GM21360 (cell line): ENCODE results near the gene MFRP.

Experiments
- ATAC-seq: cut with Tn5 transposase; IDR thresholded peaks from one replicate; pipeline ENCODE4 v1.9.1; 2021; ENCODE audit warnings: mild to moderate bottlenecking, moderate library complexity; ENCODE audit not compliant: unreplicated experiment

MFRP gene

DNA sequence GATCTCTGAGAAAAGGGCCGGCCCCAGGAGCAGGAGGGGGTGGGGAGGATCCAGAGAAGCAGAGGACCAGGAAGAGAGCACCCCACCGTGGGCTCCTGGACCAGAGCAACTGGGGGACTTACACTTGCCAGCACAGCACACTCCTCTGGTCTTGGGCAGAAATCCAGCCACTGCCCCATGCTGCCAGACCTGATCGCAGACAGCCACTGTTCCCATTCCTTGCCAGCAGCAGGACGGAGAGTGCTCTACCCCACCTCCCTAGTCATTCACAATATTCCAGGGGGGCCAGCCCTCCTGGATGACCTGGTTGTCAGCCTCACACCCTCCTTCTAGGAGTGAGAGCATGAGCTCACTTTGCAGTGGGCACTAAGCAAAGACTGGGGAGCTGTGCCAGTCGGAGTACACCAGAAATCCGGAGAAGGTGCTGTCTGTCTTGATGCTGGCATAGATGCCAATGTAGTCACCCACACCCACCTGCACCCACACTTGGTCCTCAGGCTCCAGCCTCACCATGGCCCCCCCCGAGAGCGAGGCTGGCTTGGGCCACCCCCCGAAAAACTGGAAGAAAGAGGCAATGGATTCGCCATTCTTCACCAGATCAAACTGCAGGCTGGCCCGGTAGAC, 7.4 kb downstream of the MFRP start:
- ATAC-seq, result no peak

DNA sequence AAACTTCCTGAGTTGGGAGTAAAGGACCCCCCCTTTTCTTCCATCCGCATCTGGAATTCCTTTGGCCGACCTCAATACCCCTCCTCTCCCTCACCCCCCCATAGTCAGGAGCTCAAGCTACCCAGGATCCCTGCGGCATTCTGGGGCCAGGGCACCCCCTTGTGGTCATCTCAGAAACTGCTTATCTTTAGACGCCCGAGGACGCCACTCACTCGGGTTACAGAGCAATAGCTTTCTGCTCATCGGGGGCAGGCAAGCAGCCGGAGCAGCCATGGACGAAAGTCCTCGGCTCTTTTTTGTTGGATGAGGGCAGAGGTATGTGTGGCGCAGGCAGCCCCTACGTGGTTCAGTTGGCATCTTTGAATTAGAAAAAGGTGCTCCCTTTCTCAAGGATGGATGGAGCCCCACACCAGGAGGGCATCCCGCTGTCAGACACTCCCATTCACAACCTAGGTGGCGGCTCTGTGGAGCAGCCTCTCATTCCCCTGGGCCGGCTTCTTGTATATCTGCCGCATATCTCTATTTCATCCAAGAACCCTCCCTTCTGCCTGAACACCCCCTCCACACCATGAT, 8.1 kb downstream of the MFRP start:
- ATAC-seq, result no peak

DNA sequence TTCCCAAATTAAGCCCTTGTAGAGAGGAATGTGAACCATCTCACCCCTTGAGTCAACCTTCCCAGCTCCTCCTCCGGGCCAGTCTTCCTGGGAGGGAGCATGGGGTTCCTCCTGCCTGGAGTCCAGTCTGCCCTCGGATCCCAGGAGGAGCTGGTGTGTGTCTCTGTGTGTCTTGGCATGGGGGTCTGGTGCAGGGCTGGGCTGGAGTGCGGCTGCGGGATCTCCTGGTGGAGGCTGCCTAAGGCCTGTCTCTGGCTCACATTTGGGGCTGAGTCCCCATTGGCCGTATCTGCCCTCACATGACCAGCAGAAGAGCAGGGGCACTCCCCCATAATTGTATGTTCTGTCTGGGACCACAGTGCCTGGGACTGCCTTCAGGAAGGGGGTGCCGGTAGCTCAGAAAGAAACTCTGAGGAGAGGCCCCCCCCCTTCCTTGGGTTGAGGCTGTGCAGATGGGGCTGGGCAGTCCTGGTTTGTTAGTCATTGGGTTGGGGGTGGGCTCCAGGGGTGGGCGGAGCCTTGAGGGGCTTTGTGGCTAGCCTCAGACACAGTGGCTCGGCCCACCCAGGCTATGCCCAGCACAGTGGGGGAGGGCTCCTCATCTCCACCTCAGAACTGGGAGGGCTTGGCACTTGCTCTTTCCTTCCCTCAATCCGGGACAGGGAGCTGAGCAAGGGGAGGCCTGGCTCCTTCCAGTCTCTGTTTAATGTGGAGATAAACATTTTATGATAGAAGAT, 8.8 kb downstream of the MFRP start:
- ATAC-seq, result no peak

DNA sequence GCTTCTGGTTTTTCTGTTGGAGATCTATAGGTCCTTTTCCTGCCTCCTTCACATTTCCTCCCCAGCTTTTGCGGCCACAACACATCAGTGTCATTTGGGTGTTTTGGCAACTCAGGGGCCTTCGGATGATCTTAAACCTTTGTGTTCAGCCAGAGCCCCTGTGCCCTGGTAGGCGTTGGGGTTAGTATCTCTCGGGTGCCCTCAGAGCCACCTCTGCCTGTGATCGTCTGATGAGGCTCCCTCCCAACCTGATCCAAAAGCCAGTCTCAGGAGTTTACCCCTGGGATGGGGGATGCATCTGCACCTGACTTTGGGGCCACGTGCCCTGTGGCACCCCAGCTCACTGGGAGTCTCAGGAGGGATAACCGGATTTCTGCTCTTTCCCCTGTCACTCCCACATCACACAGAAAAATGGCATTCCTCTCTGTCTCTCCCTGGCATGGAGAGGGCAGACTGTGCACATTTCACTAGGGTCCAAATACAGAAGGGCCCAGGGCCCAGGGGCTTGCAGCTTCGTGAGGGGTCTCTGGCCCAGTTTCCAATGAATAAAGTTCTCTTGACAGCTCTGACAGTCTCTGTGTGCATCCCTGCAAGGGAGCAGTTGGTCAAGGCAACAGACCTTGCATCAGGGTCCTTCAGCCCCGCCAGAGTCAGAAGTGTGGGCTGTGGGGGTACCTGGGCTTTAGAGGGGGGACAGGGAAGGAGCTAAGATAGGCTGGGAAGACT, 9.6 kb downstream of the MFRP start:
- ATAC-seq, result no peak

DNA sequence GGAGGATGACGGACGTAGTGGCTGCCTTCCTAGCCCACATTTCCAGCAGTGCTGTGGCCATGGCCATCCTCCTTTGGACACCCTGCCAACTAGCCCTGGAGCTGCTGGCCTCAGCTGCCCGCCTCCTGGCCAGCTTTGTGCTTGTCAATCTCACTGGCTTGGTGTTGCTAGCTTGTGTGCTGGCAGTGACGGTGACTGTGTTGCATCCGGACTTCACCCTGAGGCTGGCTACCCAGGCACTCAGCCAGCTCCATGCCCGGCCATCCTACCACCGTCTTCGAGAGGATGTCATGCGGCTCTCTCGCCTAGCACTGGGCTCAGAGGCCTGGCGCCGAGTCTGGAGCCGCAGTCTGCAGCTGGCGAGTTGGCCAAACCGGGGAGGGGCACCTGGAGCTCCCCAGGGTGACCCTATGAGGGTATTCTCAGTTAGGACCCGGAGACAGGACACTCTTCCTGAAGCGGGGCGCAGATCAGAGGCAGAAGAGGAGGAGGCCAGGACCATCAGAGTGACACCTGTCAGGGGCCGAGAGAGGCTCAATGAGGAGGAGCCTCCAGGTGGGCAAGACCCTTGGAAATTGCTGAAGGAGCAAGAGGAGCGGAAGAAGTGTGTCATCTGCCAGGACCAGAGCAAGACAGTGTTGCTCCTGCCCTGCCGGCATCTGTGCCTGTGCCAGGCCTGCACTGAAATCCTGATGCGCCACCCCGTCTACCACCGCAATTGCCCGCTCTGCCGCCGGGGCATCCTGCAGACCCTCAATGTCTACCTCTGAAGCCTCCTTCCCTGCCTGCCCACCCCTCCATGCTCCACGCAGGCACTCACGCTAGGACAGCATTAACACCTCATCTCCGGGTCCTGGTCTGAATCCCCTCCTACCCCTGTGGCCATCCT, 10.6 kb downstream of the MFRP start:
- no peak for ATAC-seq

DNA sequence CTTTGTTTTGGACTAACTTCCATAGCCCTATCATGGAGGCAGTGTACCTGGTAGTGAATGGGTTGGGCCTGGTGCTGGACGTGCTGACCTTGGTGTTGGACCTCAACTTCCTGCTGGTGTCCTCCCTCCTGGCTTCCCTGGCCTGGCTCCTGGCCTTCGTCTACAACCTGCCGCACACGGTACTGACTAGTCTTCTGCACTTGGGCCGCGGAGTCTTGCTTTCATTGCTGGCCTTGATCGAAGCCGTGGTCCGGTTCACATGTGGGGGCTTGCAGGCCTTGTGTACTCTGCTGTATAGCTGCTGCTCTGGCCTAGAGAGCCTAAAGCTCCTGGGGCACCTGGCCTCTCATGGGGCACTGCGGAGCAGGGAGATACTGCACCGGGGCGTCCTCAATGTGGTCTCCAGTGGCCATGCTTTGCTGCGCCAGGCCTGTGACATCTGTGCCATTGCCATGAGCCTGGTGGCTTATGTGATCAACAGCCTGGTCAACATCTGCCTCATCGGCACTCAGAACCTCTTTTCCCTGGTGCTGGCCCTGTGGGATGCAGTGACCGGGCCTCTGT, 11.3 kb downstream of the MFRP start:
- no peak for ATAC-seq

DNA sequence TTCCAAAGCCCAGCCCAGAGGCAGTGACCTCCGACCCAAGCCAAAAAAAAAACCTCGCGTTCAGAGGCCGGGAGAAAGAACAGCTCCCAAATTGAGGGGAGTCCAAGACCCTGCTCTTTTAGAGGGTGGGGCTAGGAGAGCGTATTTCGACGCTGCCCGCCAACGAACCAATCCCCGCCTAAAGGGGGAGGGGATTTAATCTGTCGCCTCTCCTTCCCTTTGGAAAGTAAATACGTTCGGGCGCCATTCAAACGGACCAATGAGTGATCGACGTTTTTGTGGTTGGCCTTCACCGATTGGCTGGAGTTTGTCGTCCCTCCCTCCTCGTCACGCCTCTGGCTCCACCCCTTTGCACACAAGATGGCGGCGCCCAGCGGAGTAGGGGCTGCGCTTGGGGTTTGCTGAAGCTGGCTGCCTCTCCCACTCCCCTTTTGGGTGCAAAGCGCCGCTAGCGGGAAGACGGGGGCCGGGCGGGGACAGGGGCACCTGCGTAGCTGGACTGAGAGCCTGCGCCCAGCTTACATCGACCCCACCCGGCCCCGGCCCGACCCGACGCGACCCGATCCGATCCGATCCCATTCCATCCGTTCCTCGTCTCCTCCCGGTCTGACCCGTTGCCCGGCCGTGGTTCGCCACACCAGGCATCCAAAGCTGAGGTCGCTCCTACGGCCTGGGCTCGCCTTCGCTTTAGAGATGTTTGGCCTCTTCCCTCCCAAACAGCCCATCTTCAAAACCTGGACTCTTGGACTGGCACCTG, 12.2 kb downstream of the MFRP start, which contains the start of gene RNF26:
TSS of gene RNF26 (plus strand) at position 354 of the 757 bp plus-strand sequence. CDS start 596 bp downstream, outside the sequence.
- ATAC-seq, result peak; percentile 89

DNA sequence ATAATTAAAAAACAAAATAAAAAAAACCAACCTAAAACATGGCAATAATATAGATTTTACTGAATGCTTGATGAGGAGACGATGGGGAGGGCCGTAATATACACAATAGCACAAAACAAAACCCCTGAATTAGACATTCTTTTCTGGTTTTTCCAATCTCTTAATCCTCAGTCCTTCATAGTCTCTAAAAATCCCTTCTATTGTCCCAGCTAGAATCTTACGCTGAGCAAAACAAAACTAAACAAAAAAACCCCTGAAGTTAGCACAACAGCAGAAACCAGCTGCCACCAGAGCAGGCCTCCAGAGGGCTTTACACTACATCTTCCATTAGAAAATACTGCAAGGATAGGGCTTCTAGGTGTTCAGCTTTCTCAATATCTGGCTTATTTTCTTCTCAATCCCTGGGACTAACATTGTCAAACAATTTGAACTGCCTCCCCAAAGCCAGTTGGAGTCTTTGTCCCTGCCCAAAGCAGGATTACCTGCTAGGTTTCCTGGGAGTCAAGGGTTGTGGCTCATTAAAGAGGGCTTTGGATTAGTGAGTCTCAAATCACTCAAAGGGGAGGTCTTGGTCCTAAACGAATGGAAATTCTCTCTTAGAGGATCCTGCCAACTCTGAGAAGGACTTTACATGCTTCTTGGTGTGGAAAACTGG, 14.3 kb downstream of the MFRP start:
- no peak for ATAC-seq

DNA sequence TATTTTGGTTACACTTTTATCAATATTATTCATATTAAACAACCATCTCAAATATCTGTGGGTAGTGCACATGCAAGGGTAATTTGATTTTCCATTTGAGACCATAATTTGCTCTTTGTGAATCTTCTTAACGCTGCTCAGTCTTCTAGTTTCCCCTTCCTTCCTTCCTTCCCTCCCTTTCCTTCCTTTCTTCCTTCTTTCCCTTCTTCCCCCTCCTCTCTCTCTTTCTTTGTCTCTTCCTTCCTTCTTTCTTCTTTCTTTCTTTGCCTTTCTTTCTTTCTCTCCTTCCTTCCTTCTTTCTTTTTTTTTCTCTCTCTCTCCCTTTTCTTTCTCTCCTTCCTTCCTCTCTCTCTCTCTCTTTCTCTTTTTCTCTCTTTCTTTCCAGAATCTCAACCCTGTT, 16.3 kb downstream of the MFRP start:
- no peak for ATAC-seq

DNA sequence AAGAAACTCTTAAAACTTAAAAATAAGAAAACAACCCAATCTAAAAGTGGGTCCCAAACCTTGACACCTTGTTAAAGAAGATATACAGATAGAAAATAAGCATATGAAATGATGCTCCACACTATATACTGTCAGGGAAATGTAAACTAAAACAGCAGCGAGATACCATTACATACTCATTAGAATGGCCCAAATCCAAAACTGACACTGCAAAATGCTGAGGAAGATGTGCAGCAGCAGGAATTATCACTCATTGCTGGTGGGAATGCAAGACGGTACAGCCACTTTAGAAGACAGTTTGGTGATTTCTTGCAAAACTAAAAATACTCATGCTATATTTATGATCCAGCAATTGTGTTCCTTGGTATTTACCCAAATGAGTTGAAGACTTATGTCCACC, 17.2 kb downstream of the MFRP start:
- no peak for ATAC-seq

DNA sequence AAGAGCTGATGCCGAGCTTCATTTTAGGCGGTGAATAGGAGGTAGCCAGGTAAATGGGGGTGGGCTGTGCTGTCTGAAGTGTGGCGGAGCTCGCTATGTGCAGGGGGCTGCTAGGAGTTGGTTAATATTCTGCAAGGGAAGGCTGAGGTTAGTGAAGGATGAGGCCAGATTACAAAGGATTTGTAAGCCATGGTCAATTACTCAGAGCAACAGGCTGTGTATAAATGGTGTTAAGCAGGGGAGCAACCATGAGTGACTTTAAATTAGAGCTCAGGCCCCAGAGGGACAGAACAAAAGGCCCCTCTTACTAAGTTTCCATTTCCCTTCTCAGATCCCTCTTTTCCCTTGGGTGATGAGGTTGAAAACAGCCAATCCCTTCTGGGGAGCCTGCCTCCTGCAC, 22.3 kb downstream of the MFRP start:
- ATAC-seq, result no peak

DNA sequence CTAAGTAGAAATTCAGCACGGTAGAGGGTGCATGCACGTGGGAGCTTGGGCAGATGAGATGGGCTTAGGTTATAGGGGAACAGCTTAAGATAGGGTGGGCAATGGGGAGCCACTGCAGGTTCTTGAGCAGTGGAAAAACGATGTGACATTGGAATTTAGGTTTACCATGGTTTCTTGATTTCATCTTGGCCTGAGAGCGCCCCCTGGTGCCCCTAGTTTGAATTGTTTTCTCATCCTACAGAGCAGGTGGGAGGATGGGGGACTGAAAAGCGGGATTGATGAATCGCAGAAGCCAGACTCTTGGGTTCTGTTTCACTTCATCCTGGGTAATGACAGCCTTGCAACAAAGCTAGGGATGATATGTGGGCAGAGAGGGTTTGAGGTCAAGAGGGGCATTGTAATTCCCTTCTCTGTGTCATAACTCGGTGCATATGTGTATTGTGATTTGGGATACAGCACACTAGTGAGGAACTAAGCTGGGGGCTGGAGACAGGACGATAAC, 22.9 kb downstream of the MFRP start:
- no peak for ATAC-seq

DNA sequence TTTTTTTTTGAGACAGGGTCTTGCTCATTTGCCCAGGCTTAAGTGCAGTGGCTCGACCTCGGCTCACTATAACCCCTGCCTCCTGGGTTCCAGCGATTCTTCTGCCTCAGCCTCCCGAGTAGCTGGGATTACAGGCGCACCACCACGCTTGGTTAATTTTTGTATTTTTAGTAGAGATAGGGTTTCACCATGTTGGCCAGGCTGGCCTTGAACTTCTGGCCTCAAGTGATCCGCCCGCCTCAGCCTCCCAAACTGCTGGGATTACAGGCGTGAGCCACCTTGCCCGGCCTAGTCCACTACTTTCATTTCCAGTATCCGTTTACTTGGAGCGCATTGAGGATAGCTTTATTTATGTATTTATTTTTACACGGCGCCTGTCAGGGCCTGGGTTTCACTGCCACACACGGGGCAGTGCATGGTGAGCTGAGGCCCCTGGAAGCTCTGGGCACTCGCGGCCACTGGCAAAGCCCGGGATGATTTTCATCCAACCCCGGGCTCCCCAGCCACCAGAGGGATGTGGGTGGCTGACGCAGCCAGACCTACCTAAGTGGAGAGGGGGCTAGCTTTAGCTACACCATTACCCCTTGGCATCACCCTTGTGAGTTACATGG, 23.5 kb downstream of the MFRP start:
- no peak for ATAC-seq

DNA sequence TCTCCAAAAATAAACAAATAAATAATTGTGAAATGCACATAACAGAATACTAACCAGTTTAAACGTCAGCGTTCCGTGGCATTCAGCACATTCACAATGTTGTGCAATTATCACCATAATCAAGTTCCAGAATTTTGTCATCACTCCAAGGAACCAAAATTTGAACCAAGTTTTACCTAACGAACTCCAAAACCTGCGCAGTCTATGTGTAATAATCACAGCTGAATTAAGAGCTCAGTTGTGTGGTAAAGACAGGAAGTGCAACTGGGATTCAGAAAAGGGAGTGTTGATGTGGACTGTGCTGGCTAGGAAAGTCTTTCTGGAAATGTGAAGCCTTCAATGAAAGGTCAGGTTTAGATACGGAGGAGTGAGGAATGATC, 24.2 kb downstream of the MFRP start:
- no peak for ATAC-seq

DNA sequence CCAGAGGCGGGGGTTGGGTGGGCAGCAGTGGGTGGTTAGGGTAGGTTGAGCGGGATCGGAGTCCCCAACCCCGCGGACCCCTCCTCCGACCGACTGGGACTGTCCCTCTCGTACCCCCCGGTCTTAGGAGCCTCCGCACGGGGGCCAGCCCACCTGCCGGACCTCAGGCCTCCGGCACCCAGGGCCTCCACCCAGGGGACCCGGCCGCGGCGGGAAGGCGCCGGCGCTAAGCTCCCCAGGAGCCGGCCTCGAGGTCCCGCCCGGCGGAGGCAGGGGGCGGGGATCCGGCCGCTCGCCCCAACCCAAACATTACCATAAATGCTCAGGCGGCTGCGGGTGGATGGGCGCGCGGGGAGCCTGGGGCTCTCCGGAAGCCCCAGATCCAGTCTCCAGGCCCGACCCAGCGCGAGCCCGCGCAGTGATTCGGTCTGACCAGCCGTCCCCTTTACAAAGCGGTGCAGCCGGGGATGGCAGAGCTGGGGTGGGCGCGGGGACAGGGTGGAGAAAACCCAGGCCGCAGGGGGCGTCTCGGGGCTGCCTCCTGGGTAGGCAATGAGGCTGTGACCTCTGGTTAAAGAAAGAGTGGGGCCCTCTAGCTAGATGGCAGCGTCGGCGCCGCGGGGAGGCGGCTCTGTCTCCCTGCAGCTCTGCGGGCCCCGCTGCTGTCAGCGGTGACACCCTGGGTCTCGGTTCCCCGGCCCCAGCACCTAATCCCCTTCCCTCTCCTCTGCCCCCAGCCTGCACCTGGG, 25.6 kb downstream of the MFRP start:
- no peak for ATAC-seq

DNA sequence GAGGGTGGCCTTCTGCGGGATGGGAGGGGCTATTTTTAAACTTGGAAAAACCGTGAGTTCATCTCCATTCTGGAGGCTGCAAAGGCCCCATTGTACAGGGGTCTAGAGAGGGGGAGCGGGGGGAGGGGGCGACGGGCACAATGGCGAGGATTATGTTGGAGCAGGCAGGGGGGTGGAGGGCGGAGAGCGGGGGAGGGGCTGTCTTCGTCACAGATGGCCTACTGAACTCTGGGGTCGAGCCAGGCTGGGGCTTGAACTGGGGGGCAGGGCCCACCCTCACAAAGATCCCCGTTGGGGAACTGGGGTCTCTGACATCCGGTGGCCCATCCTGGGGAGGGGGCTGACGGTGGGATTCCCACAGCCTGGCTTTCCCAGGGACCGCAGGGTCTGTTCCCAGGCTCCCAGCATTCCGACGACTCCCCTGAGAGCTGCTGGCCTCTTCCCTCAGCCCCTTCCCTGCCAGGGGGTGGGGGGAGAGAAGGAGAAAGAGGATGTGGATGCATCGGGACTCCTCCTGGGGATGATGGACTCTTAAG, 26.2 kb downstream of the MFRP start:
- ATAC-seq, result no peak

DNA sequence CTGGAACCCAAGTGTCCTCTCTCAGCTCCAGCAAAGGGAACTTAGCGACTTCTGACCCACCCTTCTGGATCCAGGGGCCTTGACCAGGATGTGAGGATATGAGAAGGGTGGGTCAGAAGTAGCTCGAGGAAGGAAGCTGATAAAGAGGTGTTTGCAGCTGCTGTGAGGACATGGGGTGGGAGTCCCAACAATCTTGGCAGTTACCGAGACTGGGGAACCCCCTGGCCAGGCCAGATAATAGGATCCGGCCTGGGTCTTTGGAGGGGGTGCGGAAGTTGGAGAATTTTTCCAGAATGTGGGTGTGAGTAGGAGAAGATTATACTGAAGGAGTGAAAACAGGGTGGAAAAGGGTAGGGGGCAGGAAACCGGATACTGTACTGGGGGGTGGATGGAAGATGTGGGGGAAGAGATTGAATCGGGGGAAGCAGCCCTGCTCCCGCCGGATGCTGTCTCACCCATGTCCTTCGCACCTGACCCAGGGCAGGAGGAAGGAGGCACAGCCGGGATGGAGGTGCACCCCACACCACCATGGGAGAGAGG, 26.7 kb downstream of the MFRP start:
- ATAC-seq, result no peak
